ENCODE results near the gene ARRDC4.
"Not testable (repeated sequence)": the region's sequence is repeated elsewhere in the genome, so short reads cannot be mapped to it uniquely, and the experiment has no call there.

ARRDC4 gene

GRCh38 chr15:97966924-97967620 lies 6.6 kb downstream of the ARRDC4 start:
- no peak for DNase-seq

GRCh38 chr15:97967881-97968280 lies 7.4 kb downstream of the ARRDC4 start:
- DNase-seq = no peak

- DNase-seq = no peak
Observed at GRCh38 chr15:97968380-97968779, 7.9 kb downstream of the ARRDC4 start.

- DNase-seq = no peak
Observed at GRCh38 chr15:97972366-97972765, 11.9 kb downstream of the ARRDC4 start.

DNA sequence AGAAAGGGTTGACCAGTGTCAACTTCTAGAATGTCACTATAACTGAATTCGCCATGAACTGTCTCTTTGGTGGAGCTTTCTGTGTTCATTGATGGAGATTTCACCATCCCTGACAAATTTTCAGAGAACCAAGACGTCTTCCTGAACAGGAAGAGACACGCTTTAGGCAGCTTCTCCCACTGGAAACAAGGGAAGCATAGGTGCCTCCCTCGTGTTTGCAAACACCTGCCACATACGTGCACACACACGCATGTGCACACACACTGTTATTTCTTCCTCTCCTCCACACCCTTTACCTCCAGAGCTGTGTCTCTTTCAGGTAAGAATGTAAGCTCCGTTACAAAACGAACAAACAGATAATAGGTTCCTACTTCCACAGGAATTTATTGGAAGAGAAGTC lies 15.6 kb downstream of the ARRDC4 start:
- no peak for DNase-seq

GRCh38 chr15:97976766-97977503 lies 16.4 kb downstream of the ARRDC4 start:
- DNase-seq = no peak

DNA sequence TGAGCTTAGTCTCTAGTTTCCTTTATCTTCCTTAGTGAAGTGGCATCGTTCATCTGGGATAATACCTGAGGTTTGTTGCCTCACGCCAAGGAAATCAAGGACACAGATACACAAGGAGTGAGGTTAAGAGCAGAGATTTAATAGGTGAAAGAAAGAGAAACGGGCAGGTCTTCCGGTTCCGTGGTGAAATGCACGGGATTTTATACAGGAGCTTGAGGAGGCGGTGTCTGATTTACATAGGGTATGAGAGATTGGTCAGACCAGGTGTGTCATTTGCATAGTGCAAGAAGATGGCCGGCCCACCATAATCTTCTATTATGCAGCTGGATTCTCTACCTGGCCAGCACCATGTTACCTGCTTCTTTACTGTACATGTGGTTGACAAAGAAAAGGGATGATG lies 17.2 kb downstream of the ARRDC4 start:
- DNase-seq = no peak

- DNase-seq = no peak
Observed at GRCh38 chr15:97978401-97979139, 18.1 kb downstream of the ARRDC4 start.

GRCh38 chr15:97979140-97979520 lies 18.6 kb downstream of the ARRDC4 start:
- no peak for DNase-seq

GRCh38 chr15:97981058-97981457 lies 20.6 kb downstream of the ARRDC4 start:
- DNase-seq = no peak

DNA sequence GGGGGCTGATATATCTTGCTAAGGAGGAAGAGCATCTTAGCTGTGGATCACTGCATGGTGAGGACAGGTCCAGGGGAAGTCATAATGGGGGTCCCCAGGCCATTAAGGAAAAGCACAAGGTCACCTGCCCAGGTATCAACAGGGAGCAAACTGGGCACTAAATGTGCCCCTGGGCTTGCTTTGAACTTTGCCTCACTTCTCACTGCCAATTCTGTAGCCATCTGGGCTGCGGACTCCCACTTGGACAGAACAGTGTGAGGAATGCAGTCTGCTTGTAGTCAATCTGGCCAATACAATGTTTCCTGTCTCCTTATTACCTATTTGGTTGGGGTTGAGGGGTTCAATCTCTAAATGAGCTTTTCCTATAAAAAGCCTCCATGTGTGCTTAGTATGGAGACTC lies 21.3 kb downstream of the ARRDC4 start:
- no peak for DNase-seq

DNA sequence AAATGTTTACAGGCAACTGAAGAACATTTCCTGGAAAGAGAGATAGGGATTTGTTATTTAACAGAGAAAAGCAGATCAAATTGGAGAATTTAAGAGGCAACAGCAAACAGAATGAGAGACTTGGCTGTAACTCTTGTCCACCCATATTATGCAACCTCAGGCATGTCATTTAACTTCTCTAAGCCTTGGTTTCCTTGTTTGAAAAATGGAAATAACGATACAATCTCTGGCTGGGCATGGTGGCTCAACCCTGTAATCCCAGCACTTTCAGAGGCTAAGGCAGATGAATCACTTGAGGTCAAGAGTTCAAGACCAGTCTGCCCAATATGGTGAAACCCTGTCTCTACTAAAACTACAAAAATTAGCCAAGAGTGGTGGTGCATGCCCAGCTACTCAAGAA lies 23.7 kb downstream of the ARRDC4 start:
- no peak for DNase-seq

- DNase-seq = not testable (repeated sequence)
Observed at GRCh38 chr15:97985979-97986378, 25.5 kb downstream of the ARRDC4 start.

DNA sequence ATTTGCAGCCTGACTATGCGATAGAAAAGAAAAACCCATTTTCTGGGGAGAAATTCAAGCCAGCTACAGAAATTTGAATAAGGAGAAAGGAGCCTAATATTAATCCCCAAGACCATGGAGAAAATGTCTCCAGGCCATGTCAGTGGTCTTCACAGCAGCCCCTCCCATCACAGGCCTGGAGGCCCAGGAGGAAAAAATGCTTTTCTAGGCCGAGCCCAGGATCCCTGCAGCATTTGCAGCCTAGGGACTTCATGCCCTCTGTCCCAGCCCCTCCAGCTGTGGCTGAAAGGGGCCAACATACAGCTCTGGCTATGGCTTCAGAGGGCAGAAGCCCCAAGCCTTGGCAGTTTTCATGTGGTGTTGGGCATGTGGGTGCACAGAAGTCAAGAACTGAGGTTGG lies 26.3 kb downstream of the ARRDC4 start:
- no peak for DNase-seq

- no peak for DNase-seq
Observed at GRCh38 chr15:97989299-97989698, 28.8 kb downstream of the ARRDC4 start.

DNA sequence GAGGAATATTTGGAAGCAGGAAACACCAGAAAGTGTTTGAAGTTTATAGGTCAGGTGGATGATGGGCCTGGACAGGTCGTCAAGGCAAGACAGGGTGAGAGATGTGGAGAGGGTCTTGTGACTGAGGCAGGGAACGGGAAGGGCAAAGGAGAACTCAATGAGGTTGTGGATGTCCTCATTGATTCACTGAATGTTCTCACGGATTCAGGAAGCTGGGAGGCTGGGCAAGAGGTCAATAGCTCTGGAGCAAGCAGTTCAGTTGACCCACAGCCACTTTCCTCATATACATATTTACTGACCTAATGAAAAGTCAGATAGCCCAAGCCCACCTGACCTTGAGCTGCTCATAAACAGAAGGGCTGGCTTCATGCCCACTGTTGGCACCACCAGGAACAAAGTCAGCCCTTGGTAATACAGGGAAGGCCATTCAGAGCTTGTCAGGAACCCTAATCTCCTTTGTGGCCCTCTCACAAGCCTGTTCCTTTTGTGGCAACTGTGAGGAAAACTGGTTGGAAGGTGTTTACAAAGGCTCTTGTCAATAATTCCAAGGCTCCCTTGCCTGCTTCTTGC lies 31.6 kb downstream of the ARRDC4 start:
- no peak for DNase-seq

DNA sequence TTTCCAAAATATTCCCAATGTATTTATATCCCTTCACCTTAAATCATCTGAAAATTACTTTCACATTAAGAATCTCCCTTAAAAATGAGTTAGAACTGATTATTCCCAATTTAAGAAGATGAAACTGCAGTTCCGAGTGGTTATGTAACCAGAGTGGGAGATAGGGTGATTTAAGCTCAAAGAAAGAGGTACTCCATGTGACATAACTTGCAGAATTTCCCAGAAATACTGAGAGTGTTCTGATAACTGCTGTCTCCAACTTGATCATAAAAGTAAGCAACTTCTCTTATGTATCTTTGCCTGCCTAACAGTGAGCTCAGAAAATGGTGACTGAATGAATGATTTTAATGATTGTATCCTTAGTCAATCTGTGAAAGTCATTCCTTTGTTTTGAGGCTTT lies 32.3 kb downstream of the ARRDC4 start:
- DNase-seq = no peak

DNA sequence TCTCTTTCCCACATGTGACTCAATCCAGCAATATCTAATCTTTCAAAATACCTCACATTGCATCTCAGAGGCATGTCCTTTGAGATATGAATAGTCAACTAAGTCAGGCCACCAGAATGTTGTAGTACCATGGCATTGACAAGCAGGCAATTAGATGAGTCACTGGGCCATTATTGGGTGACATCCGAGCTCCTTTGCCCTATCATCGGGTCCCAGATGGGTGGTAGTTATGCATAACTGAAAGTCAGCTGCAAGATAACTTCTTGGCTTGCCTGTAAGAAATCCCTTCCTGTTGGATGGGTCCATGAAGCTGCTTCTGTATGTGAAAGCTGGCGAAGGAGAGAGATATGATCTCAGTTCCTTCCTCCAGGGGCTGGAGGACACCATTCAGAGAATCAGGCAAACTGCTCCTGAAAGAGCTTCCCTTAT lies 32.8 kb downstream of the ARRDC4 start:
- no peak for DNase-seq

DNA sequence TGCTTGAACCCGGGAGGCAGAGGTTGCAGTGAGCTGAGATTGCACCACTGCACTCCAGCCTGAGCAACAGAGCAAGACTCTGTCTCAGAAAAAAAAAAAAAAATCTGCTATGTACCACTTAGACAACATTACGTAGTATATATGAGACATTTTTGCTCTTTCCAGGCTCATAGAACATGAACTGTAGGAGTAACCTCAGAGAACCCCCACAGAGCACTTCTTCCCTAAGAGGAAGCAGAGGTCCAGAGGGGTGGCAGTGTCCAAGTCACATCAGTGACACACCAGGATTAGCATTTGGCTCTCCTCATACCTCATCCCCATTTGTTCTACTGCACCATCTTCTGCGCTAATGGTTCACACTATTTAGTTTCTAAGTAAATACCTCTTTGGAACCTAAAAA lies 33.7 kb downstream of the ARRDC4 start:
- no peak for DNase-seq

DNA sequence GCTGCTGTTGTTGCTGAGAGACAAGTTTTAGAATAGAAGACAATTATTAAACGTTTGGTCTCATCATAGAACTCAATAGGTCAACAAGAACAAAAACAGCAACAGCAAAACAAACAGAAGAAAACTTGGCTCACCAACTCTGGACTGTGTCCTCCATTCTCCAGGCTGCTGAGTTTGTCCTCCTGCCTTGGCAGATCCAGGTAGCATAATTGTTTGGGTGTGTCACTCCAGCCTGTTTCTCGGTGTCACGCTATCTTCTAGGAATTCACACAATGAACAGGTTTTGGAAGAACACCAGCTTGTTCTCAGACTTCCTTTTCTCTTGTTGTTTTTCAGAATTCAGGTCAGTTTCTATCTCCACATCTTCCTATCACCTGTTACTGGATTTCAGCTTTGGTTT lies 34.7 kb downstream of the ARRDC4 start:
- no peak for DNase-seq

- DNase-seq = no peak
Observed at GRCh38 chr15:97995881-97996603, 35.5 kb downstream of the ARRDC4 start.

DNA sequence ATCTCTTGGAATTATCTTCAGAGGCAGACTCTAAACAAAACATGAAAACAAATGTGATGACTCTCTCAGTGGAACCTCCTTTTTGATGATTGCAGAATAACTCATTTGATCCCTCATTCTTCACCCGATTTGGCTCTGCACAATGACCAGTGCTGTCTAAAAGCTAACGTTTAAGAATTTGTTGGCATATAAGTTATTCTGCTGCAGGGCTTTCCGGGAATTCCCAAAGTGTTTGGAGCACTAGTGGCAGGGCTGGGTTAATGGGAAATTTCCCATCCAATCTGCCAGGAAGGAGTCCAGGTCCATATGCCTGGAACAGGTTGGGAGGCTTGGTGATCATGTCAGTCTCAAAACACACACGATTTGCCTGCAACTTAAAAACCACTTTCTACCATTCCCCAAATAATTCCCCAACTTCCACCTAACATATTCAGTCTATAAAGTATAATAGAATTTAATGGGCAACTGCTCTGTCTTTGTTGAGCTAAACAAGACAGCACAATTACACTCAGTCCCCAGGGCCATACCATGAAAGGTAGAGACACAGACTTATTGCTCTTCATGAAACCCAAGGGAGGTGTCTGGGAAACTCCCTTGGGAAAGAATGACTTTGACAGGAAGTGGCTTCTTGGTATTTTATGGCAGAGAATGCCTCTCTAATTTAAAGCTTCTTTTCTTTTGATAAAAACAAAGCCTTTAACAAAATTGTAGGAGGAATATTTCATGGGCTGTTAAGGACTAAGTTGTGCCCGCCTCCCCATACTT lies 38.0 kb downstream of the ARRDC4 start:
- no peak for DNase-seq

All from NCI-H345 (cell line).